HepG2 (cell line): ENCODE data around the gene TMEM221. TPM values are rescaled to one million over a fixed set of nuclear protein-coding genes. Genes with fewer than 3 reads are reported as not detected.

Experiments used
- ATAD3A ChIP-seq: sonication (generic); formaldehyde crosslinking; IDR thresholded peaks from 2 replicates; pipeline ENCODE4 v1.4.0; 2020; ENCODE audit warnings: missing genetic modification reagents
- CCAR2 ChIP-seq: fragments of 200-400 bp; formaldehyde crosslinking; optimal IDR thresholded peaks from 2 replicates; pipeline ENCODE3; 2018; ENCODE audit warnings: low read depth, mild to moderate bottlenecking, low read length, moderate library complexity
- FOXA1 ChIP-seq, 2 experiments: fragments of 450-650 bp in 1 of 2; sonication (generic) in 1 of 2; formaldehyde crosslinking in 1 of 2; IDR thresholded peaks; 2 replicates each; pipeline versions ENCODE4 v1.4.0 to v1.6.1; 2016 to 2020; ENCODE audit warnings: missing genetic modification reagents in 1 of 2
- FOXC1 ChIP-seq: sonication (generic); formaldehyde crosslinking; IDR thresholded peaks from 2 replicates; pipeline ENCODE4 v1.8.0; 2022; ENCODE audit warnings: mild to moderate bottlenecking, missing genetic modification reagents, borderline replicate concordance
- HHEX ChIP-seq: IDR thresholded peaks from 2 replicates; pipeline ENCODE4 v1.6.1; 2016; ENCODE audit warnings: control low read depth
- NCOA2 ChIP-seq: sonication (generic); formaldehyde crosslinking; IDR thresholded peaks from 2 replicates; pipeline ENCODE4 v1.8.0; 2022; ENCODE audit warnings: inconsistent platforms
- PTBP1 ChIP-seq: fragments of 200-400 bp; formaldehyde crosslinking; IDR thresholded peaks from 2 replicates; pipeline ENCODE4 v1.6.1; 2018; ENCODE audit warnings: low read length, low read depth; ENCODE audit not compliant: poor library complexity, severe bottlenecking
- RBM39 ChIP-seq: fragments of 200-400 bp; formaldehyde crosslinking; IDR thresholded peaks from one replicate; pipeline ENCODE4 v1.6.1; 2018; ENCODE audit warnings: antibody characterized with exemption, mild to moderate bottlenecking, low read depth, low read length; ENCODE audit not compliant: poor library complexity, severe bottlenecking
- RFX3 ChIP-seq: IDR thresholded peaks from 2 replicates; pipeline ENCODE4 v1.6.1; 2016; ENCODE audit warnings: missing biosample characterization, missing genetic modification reagents
- RXRB ChIP-seq: IDR thresholded peaks from 2 replicates; pipeline ENCODE4 v1.6.1; 2016; ENCODE audit warnings: borderline replicate concordance, missing genetic modification reagents, missing compliant biosample characterization
- SMAD3 ChIP-seq: sonication (generic); formaldehyde crosslinking; IDR thresholded peaks from 2 replicates; pipeline ENCODE4 v1.4.0; 2020; ENCODE audit warnings: missing genetic modification reagents
- ZNF383 ChIP-seq: sonication (generic); formaldehyde crosslinking; IDR thresholded peaks from 2 replicates; pipeline ENCODE4 v1.4.0; 2020; ENCODE audit warnings: missing genetic modification reagents, mild to moderate bottlenecking, borderline replicate concordance
- ZNF510 ChIP-seq: sonication (generic); formaldehyde crosslinking; IDR thresholded peaks from 2 replicates; pipeline ENCODE4 v1.4.0; 2020; ENCODE audit warnings: low read depth, mild to moderate bottlenecking, missing genetic modification reagents
- ZNF724P ChIP-seq: sonication (generic); formaldehyde crosslinking; IDR thresholded peaks from 2 replicates; pipeline ENCODE4 v1.8.0; 2022; ENCODE audit warnings: missing genetic modification reagents, borderline replicate concordance
- ZNF747 ChIP-seq: sonication (generic); formaldehyde crosslinking; IDR thresholded peaks from 2 replicates; pipeline ENCODE4 v1.8.1; 2023; ENCODE audit warnings: missing genetic modification reagents, mild to moderate bottlenecking, borderline replicate concordance
- ZNF83 ChIP-seq: sonication (generic); formaldehyde crosslinking; IDR thresholded peaks from 2 replicates; pipeline ENCODE4 v1.4.0; 2020; ENCODE audit warnings: missing genetic modification reagents, mild to moderate bottlenecking, borderline replicate concordance
- polyA plus RNA-seq, 8 experiments: library from polyadenylated mRNA; depleted of rRNA in 3 of 8; stranded (reverse) in 7 of 8; unstranded in 1 of 8; fragments of >200 nt; fragmentation: Illumina TruSeq in 4 of 8; extraction: Trizol in 4 of 8; gene quantifications; 2 replicates each; pipeline versions ENCODE4 v1.2.1 to v1.2.3, GENCODE V29; 2011 to 2016; ENCODE audit warnings: low read depth in 4 of 8, missing spikeins in 1 of 8, mixed read lengths in 1 of 8; ENCODE audit not compliant: insufficient read depth in 1 of 8
- total RNA-seq, 5 experiments: library from RNA; depleted of rRNA; stranded (reverse); fragments of >200 nt; fragmentation: Illumina TruSeq; extraction: Trizol; gene quantifications; 2 replicates each; pipeline ENCODE4 v1.2.3, GENCODE V29; 2016; ENCODE audit warnings: low read depth in 1 of 5
- TF ChIP-seq, protein P1 (sequence below): sonication (generic); formaldehyde crosslinking; IDR thresholded peaks from 2 replicates; pipeline ENCODE4 v1.4.0; 2020; ENCODE audit warnings: missing genetic modification reagents
- TF ChIP-seq, protein P2 (sequence below): sonication (generic); formaldehyde crosslinking; IDR thresholded peaks from 2 replicates; pipeline ENCODE4 v1.4.0; 2020; ENCODE audit warnings: missing genetic modification reagents
- TF ChIP-seq, protein P3 (sequence below): sonication (generic); formaldehyde crosslinking; IDR thresholded peaks from 2 replicates; pipeline ENCODE4 v1.4.0; 2020; ENCODE audit warnings: mild to moderate bottlenecking, missing genetic modification reagents
- TF ChIP-seq, protein P4 (sequence below): sonication (generic); formaldehyde crosslinking; IDR thresholded peaks from 2 replicates; pipeline ENCODE4 v1.5.0; 2020; ENCODE audit warnings: mild to moderate bottlenecking, missing genetic modification reagents, borderline replicate concordance
- TF ChIP-seq, protein P5 (sequence below): sonication (generic); formaldehyde crosslinking; IDR thresholded peaks from 2 replicates; pipeline ENCODE4 v1.4.0; 2020; ENCODE audit warnings: missing genetic modification reagents

TMEM221 gene
- total and polyA plus RNA-seq, 2 of the 13 experiments (the other 11 are each of a cell fraction or from before 2014, with no cell fraction given): 0.33 to 0.77 TPM

DNA sequence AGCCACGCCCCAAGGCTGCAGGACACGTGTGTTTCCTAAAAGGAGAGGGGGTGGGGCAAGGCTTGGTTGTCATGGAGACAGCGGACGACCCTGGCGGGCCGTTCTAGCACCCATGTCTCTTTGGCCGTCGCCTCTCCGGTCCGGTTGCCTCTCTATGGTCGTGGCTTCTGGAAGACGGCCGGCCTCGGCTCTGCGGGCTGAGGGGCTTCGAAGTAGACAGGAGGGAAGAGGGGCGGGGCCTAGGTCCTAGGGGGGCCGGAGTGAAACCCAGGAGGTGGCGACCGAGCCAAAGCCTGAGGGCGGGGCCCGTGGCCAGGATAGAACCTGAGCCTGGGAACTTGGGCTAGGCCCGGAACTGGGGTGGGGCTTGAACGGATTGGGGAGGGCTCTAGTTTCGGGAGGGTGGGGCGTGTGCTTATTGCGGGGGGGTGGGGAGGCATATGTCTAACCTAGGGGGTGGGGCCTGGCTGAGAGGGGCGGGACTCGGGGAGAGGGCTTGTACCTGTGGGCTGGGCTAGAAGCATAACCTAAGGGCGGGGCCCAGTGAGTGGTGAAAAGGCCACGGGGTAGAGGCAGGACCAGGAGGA, 21.1 kb upstream of the TMEM221 start (continued):
- TF ChIP-seq FOXA1 (IDR thresholded peaks at IDR 0.05) (no peak), FOXA1 (CRISPR knock-in tag; IDR thresholded peaks at IDR 0.05) (no peak), ATAD3A (no peak), ZNF83 (CRISPR knock-in tag) (no peak), SMAD3 (CRISPR knock-in tag) (no peak), RXRB (CRISPR knock-in tag) (no peak), CCAR2 (no peak), ZNF510 (no peak), RFX3 (peak; percentile 86), NCOA2 (0 out of 2 replicates have a peak, but pooled peaks have one; percentile 13), ZNF747 (0 out of 2 replicates have a peak, but pooled peaks have one; percentile 0), FOXC1 (no peak), RBM39 (no peak), ZNF383 (no peak), HHEX (no peak), PTBP1 (no peak), ZNF724P (CRISPR knock-in tag) (no peak)
- TF ChIP-seq, protein P1, sequence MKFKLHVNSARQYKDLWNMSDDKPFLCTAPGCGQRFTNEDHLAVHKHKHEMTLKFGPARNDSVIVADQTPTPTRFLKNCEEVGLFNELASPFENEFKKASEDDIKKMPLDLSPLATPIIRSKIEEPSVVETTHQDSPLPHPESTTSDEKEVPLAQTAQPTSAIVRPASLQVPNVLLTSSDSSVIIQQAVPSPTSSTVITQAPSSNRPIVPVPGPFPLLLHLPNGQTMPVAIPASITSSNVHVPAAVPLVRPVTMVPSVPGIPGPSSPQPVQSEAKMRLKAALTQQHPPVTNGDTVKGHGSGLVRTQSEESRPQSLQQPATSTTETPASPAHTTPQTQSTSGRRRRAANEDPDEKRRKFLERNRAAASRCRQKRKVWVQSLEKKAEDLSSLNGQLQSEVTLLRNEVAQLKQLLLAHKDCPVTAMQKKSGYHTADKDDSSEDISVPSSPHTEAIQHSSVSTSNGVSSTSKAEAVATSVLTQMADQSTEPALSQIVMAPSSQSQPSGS (CRISPR knock-in tag): no peak
- TF ChIP-seq, protein P2, sequence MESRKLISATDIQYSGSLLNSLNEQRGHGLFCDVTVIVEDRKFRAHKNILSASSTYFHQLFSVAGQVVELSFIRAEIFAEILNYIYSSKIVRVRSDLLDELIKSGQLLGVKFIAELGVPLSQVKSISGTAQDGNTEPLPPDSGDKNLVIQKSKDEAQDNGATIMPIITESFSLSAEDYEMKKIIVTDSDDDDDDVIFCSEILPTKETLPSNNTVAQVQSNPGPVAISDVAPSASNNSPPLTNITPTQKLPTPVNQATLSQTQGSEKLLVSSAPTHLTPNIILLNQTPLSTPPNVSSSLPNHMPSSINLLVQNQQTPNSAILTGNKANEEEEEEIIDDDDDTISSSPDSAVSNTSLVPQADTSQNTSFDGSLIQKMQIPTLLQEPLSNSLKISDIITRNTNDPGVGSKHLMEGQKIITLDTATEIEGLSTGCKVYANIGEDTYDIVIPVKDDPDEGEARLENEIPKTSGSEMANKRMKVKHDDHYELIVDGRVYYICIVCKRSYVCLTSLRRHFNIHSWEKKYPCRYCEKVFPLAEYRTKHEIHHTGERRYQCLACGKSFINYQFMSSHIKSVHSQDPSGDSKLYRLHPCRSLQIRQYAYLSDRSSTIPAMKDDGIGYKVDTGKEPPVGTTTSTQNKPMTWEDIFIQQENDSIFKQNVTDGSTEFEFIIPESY (CRISPR knock-in tag): no peak
- TF ChIP-seq, protein P3, sequence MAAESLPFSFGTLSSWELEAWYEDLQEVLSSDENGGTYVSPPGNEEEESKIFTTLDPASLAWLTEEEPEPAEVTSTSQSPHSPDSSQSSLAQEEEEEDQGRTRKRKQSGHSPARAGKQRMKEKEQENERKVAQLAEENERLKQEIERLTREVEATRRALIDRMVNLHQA (CRISPR knock-in tag): no peak
- TF ChIP-seq, protein P4, sequence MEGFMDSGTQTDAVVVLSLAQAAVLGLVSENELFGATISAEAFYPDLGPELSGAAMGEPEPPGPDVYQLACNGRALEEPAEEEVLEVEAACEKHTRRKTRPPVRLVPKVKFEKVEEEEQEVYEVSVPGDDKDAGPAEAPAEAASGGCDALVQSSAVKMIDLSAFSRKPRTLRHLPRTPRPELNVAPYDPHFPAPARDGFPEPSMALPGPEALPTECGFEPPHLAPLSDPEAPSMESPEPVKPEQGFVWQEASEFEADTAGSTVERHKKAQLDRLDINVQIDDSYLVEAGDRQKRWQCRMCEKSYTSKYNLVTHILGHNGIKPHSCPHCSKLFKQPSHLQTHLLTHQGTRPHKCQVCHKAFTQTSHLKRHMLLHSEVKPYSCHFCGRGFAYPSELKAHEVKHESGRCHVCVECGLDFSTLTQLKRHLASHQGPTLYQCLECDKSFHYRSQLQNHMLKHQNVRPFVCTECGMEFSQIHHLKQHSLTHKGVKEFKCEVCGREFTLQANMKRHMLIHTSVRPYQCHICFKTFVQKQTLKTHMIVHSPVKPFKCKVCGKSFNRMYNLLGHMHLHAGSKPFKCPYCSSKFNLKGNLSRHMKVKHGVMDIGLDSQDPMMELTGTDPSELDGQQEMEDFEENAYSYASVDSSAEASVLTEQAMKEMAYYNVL: peak; percentile 5; the same call in 1 of the 2 replicates
- TF ChIP-seq, protein P5, sequence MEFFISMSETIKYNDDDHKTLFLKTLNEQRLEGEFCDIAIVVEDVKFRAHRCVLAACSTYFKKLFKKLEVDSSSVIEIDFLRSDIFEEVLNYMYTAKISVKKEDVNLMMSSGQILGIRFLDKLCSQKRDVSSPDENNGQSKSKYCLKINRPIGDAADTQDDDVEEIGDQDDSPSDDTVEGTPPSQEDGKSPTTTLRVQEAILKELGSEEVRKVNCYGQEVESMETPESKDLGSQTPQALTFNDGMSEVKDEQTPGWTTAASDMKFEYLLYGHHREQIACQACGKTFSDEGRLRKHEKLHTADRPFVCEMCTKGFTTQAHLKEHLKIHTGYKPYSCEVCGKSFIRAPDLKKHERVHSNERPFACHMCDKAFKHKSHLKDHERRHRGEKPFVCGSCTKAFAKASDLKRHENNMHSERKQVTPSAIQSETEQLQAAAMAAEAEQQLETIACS (CRISPR knock-in tag): no peak
